Islet of Langerhans (tissue), 1 donor: Measurements from ENCODE around the gene POLR1F.
A peak's percentile ranks its signal among the peaks of the same experiment; 100 is the strongest.
"Not testable (repeated sequence)": the region's sequence is repeated elsewhere in the genome, so short reads cannot be mapped to it uniquely, and the experiment has no call there.

Experiments
- FAIRE-seq: peaks from one replicate; lab custom pipeline; 2011; peaks lifted over from hg19 to GRCh38; lab: Jason Lieb, UNC

POLR1F gene, protein sequence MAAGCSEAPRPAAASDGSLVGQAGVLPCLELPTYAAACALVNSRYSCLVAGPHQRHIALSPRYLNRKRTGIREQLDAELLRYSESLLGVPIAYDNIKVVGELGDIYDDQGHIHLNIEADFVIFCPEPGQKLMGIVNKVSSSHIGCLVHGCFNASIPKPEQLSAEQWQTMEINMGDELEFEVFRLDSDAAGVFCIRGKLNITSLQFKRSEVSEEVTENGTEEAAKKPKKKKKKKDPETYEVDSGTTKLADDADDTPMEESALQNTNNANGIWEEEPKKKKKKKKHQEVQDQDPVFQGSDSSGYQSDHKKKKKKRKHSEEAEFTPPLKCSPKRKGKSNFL

DNA sequence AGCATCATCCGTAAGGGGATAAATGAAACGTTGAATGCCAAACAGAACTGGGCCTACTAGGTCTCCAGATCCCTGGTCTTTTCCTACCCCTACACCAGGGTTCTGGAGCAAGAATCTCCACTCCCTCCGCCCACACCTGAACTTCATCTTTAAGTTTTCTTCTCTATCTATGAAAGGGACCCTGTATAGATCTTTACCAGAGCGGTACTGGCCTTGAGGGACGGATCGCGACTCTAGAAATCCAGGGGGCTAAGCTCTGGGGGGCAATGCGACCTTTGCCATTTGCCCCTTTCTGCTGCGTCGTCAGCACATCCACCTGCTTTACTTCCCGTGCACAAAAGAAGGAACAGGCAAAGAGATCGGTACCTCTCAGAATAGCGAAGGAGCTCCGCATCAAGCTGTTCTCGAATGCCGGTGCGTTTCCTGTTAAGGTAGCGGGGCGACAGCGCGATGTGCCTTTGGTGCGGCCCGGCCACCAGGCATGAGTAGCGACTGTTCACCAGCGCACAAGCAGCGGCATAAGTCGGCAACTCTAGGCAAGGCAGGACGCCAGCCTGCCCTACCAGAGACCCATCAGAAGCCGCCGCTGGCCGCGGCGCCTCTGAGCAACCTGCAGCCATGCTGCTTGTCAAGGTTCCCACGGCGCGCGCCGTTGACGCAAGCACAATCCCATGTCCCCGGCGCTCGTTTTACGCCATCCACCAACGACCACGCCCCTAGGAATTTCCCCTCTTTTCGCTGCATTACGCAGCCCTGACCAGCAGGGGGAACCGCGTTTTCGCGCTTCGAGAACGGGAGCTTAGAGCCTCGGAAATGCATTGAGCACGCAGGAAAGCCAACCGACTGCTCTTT lies at the start of gene POLR1F:
Gene POLR1F, minus strand, starts transcription at position 641 of the 852 bp plus-strand sequence. Its CDS starts 21 bp downstream, at position 620.
- FAIRE-seq = peak; percentile 94

DNA sequence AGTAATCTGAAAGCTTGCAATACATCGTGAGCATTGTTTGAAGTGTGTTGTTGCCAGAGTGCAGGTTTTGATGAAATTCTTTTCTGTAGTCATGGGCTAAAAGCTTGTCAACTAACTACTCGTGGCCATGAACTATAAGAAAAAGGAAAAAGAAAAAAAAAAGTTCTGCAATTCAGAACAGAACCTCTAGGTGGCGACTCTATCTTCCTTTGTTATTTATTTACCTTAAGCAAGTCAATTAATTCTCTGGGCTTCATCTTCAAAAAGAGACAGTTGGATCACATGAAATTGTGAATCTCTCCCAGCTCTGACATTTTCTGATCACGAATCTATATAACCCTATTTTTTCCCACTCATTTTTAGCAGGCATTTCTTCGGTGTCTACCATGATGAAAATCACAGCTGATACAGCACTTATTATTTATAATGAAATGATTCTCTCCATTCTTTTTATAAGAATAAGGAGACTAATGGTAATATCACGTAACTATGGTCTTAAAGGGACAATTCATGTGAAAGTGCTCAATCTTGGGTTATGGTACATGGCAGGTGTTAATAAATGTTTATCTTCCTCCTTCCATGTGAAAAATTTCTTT lies 45.8 kb upstream of the POLR1F start:
- FAIRE-seq = peak; percentile 91

DNA sequence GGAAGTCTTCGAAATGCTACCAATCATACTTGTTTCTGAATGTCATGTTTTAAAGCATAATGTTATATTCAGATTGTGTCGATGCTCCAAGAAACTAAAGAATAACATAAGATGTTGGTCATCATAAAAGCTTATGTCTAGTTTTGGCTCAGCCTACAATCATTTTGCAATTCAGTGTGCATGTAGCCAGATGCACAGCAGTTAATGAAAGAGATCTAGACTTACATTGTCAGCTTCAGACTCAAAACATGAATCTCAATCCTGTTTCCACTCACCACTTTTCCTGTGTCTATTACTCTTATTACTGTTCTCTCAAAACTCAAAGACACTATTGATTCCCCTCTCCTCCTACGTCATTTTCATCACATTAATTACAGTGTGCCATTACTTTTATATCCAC lies 43.2 kb upstream of the POLR1F start:
- peak; percentile 79 for FAIRE-seq

DNA sequence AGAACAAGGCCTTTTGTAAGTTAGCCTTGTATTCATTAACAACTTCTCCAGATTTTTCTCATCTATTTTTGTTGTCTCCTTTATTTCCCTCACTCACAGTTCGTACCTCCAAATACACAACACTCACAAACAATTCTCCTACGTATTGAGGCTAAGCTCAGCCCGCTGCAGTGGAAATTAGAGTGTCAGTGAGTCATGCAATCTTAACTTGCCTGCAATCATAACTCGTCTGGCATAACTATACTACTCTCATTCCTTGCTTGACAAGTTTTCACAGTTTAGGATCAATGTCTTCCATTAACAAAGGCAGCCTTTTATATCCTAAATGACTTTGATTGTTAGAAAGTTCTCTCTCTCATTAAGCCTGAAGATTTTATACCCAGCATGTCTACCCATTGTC lies 40.8 kb upstream of the POLR1F start:
- no peak for FAIRE-seq

DNA sequence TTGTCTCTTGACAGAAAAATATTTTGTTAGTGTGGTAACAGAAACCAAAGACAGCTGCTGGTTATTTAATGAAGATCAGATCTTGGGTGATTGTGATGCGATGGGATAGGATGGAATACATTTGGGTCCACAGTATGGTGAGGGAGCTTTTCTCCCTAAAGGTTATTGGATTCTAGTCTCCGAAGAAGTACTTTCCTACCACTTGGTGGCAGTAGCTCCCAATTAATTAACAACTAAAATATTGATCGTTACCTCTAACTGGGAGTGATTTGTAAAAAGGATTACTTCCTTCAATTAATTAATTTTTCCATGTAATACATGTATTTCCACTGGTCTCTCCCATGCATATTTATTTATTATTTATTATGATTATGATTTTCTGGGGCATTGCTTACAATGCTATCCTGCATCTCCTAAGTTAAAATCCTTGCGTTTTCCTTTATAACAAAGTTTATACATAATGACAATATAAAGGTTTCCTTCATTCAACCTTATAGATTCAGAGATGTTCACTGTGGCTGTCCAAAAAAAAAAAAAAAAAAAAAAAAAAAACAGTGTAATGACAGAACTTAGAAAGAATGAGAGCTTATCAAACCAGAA lies 39.0 kb upstream of the POLR1F start:
- FAIRE-seq = peak; percentile 96

DNA sequence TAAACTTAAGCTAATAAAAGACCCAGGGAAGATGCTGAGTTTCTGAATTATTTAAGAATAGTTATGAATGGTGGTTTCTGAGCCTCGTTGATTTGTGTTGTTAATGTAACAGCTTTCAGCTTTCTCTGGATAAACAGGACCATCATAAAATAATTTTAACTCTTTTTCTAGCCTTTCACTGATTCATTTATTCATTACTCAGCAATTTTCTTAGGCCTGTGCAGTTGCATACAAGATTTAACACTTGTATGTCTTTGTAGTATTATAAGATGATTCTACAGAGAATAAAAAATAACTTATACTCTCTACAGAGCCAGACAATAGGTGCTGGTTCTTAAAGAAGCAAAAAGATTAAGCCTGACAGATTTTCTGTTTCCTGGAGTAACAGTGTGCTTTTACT lies 35.2 kb upstream of the POLR1F start:
- FAIRE-seq = peak; percentile 85

DNA sequence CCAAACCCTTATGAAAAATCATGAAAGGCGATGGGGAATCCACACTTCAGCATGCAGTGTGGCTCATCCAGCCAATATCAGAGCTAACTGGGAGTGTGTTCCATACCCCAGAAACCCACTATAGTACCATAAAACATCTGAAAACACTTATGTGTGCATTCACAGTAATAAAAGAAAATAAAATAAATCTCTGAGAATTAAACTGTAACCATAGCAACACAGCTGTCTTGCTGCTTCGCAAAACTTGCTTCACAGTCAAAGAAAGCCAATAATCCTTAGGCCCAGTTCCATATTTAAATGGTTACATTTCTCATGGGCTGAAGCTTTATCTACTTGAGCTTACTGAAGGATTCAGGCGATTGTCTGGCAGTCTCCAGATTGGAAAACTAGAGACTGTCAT lies 19.9 kb upstream of the POLR1F start:
- FAIRE-seq = no peak

DNA sequence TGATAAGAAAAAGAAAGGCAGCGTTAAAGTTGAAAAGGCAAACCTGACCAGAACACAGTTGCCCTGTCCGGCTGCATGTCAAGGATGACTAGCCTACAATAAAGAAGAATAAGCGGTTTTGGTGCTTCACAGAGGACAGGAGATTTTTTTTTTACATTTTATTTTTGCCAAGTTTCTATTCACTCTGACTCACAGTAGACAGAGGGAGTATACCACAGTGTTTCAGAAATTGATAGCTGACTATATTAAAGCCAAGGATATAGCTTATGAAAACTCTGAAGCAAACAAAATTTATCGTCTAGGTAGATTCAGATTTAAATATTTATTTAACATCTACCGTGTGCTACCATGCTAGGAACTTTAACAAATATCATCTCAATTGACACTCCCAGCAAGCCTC lies 16.9 kb upstream of the POLR1F start:
- no peak for FAIRE-seq

DNA sequence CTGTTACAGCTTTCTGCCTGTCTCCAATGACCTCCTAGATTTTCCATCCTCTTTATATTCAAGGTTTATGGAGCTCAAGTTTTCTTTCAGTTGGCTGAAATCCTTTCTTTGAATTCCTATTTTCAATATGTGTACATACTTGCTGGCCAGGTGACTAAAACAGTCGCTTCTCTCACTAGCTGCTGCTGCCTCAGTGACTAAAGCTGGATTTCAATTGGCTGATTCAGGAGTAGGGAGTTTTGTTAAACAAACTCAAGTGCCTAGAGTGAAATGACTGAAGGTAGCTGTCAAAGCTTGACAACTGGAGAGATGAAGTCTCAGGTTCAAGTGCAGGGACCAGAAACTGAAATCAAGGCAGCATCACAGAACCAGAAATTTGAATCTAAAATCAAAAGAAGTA lies 6.7 kb upstream of the POLR1F start:
- no peak for FAIRE-seq

DNA sequence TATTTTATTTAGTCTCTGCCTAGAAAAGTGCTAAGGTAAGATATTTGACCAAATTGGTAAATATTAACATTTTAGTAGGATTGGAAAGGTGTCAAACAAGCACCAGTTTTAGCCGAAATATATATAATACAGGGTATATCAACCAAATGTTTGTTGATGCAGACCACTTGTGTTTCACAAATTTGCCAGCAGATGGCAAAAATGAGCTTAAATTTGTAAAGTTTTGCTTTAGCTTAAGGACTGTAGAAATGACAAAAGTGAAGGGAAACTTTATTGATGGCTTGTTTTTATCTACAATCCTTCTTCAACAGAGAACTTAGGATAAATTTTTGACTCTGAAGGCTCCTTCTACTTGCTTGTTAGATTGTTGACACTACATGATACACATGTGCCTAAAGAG lies 4.8 kb upstream of the POLR1F start:
- peak; percentile 97 for FAIRE-seq

DNA sequence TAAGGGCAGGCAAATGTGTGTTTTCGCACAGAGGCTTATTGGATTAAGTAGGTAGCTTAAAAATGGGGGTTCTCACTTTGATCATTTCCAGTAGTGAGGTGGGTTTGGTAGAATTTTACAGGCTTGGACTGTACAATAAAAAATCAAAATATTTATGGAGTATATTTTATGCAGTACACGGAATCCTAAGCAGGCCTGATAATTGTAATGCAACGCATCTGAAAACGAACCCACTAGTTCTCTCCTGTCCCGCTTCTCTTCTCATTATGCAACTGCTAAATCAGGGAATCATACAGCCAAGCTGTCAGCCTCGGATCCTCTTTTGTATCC lies 377 bp upstream of the POLR1F start:
- FAIRE-seq = no peak

DNA sequence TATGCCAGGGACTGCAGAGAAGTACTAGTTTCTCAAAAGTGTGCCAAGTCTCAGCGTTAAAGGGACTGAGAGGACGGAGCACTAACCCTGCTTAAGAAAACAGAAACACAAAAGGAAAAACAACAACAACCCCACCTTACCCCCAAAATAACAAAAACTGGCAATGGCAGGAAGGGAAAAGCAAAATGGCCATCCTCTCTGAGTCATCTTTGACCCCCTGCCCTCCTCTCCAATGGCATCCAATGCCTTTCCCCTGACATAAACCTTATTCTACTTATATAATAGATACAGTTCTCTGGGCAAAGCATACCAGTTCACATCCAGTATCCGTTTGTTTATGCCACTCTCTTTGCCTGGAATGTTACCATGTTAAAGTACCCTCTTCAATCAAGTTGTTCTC lies 1.6 kb downstream of the POLR1F start:
- no peak for FAIRE-seq

DNA sequence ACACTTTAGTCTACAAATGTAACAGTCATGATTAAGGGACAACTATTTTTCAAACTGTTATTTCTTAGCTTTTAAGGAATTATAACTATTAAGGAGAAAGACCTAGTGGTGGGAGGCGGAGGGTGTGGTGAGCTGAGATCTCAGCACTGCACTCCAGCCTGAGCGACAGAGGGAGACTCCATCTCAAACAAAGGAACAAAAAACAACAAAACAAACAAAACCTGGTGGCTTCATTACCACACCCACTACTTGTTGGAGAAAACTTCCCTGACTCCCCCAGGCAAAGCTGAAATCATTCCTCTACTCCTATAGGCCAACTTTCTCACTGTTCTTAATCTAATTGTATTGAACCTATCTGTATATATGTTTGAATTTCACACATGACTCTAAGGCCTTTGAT lies 3.2 kb downstream of the POLR1F start:
- FAIRE-seq = no peak

DNA sequence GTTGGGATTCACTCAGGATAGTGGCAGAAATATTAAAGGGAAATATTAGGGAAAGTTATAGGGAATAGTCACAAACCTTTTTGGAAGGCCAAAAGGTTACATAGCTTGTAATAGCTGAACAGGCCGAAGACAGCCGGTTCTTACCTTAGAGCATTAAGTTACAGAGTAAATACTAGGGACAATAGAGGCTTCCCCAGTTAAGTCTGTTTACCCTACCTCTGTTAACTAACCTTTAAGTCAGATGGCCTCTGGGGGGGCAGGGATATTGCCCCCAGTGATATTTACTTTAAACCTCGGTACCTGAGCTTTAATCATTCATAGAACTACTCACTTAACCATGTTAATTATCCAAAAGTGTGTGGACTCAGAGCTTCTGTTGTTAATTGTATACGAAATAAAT lies 7.4 kb downstream of the POLR1F start:
- FAIRE-seq = no peak

DNA sequence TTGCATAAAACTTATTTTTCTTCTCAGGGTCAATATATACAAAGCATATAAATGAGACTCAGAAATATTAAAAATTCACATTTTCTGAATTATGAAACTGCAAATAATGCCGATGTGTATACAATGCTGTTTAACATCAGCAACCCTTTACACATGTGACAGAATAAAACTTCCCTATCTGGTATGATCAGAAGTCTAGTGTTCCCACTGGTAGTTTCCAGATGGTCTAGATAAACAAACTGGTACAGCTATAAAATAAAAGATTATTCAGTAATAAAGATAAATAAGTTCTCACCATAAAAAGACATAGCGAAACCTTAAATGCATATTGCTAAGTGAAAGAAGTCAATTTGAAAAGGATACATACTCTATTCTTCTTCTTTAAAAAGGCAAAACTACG lies 7.9 kb downstream of the POLR1F start:
- FAIRE-seq = no peak

DNA sequence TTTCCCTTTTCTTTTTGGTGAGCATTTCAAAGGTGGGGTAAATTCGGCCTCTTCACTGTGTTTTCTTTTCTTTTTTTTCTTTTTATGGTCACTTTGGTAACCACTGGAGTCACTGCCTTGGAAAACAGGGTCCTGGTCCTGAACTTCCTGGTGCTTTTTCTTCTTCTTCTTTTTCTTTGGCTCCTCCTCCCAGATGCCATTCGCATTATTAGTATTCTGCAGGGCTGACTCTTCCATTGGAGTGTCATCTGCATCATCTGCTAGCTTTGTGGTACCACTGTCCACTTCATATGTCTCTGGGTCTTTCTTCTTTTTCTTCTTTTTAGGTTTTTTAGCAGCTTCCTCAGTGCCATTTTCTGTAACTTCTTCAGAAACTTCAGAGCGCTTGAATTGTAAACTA lies 10.5 kb downstream of the POLR1F start:
- FAIRE-seq = no peak

DNA sequence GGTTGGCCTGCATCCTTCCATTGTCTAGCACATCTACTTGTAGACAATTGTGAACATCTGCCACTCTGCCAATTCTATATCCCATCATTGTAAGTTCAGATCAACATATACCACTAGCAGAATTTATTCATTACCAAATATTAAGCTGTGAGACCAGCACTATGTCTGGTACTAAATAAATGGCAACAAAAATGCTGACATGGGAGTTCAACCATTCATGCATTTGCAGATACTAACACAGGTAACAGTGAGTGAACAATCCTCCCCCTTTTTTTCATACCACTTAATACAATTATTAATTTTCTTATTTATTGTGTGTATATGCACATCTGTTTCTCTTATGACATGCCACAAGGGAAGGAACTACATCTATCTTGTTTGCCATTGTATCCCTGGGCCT lies 11.9 kb downstream of the POLR1F start:
- no peak for FAIRE-seq

DNA sequence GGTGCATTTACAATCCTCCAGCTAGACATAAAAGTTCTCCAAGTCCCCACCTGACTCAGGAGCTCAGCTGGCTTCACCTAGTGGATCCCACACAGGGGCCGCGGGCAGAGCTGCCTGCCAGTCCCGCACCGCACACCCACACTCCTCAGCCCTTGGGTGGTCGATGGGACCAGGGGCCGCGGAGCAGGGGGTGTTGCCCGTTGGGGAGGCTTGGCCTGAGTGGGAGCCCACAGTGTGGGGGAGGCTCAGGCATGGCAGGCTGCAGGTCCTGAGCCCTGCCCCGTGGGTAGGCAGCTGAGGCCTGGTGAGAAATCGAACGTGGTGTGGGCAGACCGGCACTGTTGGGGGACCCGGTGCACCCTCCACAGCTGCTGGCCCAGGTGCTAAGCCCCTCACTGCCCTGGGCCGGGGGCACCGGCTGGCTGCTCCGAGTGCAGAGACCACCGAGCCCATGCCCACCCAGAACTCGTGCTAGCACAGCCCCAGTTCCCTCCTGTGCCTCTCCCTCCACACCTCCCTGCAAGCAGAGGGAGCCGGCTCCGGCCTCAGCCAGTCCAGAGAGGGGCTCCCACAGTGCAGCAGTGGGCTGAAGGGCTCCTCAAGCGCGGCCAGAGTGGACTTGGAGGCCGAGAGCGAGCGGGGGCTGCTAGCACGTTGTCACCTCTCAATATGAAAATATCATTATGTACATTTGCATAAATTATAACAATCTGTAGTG lies 16.6 kb downstream of the POLR1F start:
- no peak for FAIRE-seq

DNA sequence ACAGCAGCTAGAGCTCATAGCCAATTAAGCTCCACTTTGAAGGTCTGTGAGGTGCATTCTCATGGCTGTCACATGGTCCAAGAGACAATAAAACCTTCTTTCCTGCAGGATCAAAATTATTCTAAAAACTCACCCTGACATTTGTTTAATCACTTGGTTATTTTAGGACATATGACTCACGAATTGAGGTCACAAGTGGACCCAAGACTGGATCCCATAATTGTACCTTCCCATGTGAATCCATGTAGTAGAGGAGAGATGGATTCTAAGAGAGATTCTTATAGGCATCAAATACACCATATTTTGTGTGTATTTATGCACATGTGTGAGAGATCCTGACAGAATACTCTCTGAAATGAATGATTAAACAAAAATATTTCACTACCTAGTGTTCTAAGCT lies 18.1 kb downstream of the POLR1F start:
- no peak for FAIRE-seq

DNA sequence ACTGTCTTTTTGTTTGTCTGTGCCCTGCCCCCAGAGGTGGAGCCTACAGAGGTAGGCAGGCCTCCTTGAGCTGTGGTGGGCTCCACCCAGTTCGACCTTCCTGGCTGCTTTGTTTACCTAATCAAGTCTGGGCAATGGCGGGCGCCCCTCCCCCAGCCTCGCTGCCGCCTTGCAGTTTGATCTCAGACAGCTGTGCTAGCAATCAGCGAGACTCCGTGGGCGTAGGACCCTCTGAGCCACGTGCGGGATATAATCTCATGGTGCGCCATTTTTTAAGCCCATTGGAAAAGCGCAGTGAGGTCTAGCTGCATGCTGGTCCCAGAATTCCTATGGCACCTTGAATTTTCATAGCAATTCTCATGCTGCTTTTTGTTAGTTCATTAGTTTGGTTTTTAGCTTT lies 19.7 kb downstream of the POLR1F start:
- FAIRE-seq = not testable (repeated sequence)

DNA sequence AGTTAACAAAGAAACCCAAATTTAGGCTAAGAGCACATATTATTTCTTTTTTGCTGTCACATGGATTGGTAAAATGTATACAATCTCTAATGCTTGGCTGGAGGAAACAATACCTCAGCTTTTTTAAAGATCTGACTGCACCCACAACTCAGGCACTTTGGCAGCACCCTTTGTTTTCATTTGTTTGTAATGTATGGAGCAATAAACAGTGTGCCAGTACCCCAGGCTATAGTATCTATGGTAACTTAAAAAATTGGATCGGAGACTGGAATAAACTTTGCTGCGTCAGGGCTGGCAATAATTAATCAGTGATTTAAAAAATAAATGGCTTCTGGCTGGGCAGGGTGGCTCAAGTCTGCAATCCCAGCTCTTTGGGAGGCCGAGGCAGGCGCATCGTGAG lies 27.2 kb downstream of the POLR1F start:
- no peak for FAIRE-seq

DNA sequence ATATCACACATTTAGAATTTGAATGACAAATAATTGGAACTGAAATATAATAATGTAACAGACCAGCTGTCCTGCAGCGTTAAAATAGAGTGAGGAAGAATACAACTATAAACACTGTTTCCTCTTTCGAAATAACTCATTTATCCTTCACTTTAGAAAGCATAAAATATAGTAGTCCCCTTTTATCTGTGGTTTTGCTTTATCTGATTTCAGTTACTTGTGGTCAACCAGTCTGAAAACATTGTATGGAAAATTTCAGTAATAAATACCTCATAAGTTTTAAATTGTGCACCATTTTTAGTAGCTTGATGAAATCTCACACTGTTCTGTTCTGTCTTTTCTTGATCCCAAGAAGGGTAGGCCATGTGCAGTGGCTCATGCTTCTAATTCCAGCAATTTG lies 31.7 kb downstream of the POLR1F start:
- no peak for FAIRE-seq
